Heart left ventricle (tissue), 13 donors: ENCODE results near the gene CCT5.

Experiments used
- CTCF ChIP-seq, 12 donors: fragments of 200-600 bp; sonication (generic) in 4 of 12; IDR thresholded peaks; one replicate each; pipeline versions ENCODE4 v1.5.0 to v1.8.0; 2018 to 2022; ENCODE audit warnings: antibody characterized with exemption in 12 of 12, mild to moderate bottlenecking in 5 of 12
- POLR2A ChIP-seq, 2 donors: fragments of 450-650 bp; IDR thresholded peaks; one replicate each; pipeline ENCODE4 v1.6.1; 2017; ENCODE audit warnings: antibody characterized with exemption in 2 of 2, mild to moderate bottlenecking in 2 of 2, moderate library complexity in 2 of 2
- donor health status: ischemic (EF 13 %, LVEDD 7.1; RV severe dilation, severe dysfunction).
- donor health status: DM: no; HTN: yes; CAD: no.
- donor health status: DM: no; HTN: no; CAD: no.
- donor health status: ischemic (EF 25% LVEDD 6.9; RV normal size, moderate dysfunction).
- donor health status: ischemic (EF 25% LVEDD 5.7; RV mildly dilated, moderate dysfunction).
- donor health status: ischemic (EF 35%, LVEDD 5.7; RV mildly dilated, moderate dysfunction).
- donor health status: nonischemic (EF 11% LVEDD 7.7; RV severe dilation, severe dysfunction).
- donor health status: DM: yes; HTN: yes; CAD: no.
- donor health status: PGD.
- donor health status: ischemic (EF 29% LVEDD 5.4; RV normal size, mild dysfunction).
- donor health status: nonischemic (EF 23%, LVEDD 6.1; RV moderate dilation, normal function).

GRCh38 chr5:10306806-10307205, 56.7 kb downstream of the CCT5 start:
- TF ChIP-seq CTCF (IDR thresholded peaks at IDR 0.05), result no peak
- TF ChIP-seq POLR2A (IDR thresholded peaks at IDR 0.05), result no peak
